K562 (cell line): ENCODE results near the gene EIF3M. TPM values are rescaled to one million over a fixed set of nuclear protein-coding genes. Genes with fewer than 3 reads are reported as not detected.
A peak's percentile ranks its signal among the peaks of the same experiment; 100 is the strongest.

Source experiments
- ARID3B ChIP-seq: fragments of 250-450 bp; sonication (Bioruptor Pico); IDR thresholded peaks from 2 replicates; pipeline ENCODE4 v1.4.0; 2020; ENCODE audit warnings: borderline replicate concordance
- CBX2 ChIP-seq: fragments of 200-600 bp; sonication (generic); IDR thresholded peaks from one replicate; pipeline ENCODE4 v1.6.1; 2012; ENCODE audit warnings: mild to moderate bottlenecking, low read length, inconsistent platforms; ENCODE audit not compliant: insufficient read depth, poor library complexity, severe bottlenecking
- CREM ChIP-seq: IDR thresholded peaks from 2 replicates; pipeline ENCODE4 v1.6.1; 2014; ENCODE audit warnings: antibody characterized with exemption, low read depth
- FOXA1 ChIP-seq: fragments of 450-650 bp; IDR thresholded peaks from 2 replicates; pipeline ENCODE4 v1.6.1; 2016; ENCODE audit warnings: mild to moderate bottlenecking, borderline replicate concordance
- GTF3C2 ChIP-seq: IDR thresholded peaks from 3 replicates; pipeline ENCODE4 v1.6.1; 2011; ENCODE audit warnings: borderline replicate concordance, mild to moderate bottlenecking, moderate library complexity; ENCODE audit not compliant: insufficient read length; ENCODE audit errors: extremely low read depth
- IRF2 ChIP-seq: sonication (generic); formaldehyde crosslinking; IDR thresholded peaks from 2 replicates; pipeline ENCODE4 v1.8.1; 2022; ENCODE audit warnings: mild to moderate bottlenecking, missing genetic modification reagents
- PCBP1 ChIP-seq: fragments of 200-400 bp; formaldehyde crosslinking; IDR thresholded peaks from 2 replicates; pipeline ENCODE4 v1.6.1; 2018; ENCODE audit warnings: mild to moderate bottlenecking, low read depth, low read length; ENCODE audit not compliant: poor library complexity, severe bottlenecking
- POLR3A ChIP-seq: IDR thresholded peaks from 2 replicates; pipeline ENCODE4 v1.6.1; 2011; ENCODE audit warnings: borderline replicate concordance, mild to moderate bottlenecking, moderate library complexity; ENCODE audit not compliant: insufficient read length, insufficient read depth; ENCODE audit errors: extremely low read depth
- RBM15 ChIP-seq: fragments of 200-400 bp; formaldehyde crosslinking; IDR thresholded peaks from 2 replicates; pipeline ENCODE4 v1.6.1; 2018; ENCODE audit warnings: mild to moderate bottlenecking, low read length, moderate library complexity; ENCODE audit not compliant: insufficient read depth
- SMAD3 ChIP-seq: fragments of 450-650 bp; formaldehyde crosslinking; conservative IDR thresholded peaks from 2 replicates; pipeline ENCODE4 v1.4.0; 2020; ENCODE audit warnings: mild to moderate bottlenecking
- TCF3 ChIP-seq: sonication (generic); formaldehyde crosslinking; IDR thresholded peaks from 2 replicates; pipeline ENCODE4 v1.4.0; 2020; ENCODE audit warnings: mild to moderate bottlenecking, missing genetic modification reagents
- THRAP3 ChIP-seq: fragments of 450-650 bp; IDR thresholded peaks from 2 replicates; pipeline ENCODE4 v1.6.1; 2016; ENCODE audit warnings: mild to moderate bottlenecking, inconsistent platforms, borderline replicate concordance
- ZNF121 ChIP-seq: sonication (generic); formaldehyde crosslinking; conservative IDR thresholded peaks from 2 replicates; pipeline ENCODE4 v1.8.0; 2022; ENCODE audit warnings: missing genetic modification reagents
- ZNF134 ChIP-seq: fragments of 250-450 bp; sonication (Bioruptor Pico); conservative IDR thresholded peaks from 2 replicates; pipeline ENCODE4 v1.4.0; 2020
- ZNF41 ChIP-seq: fragments of 250-450 bp; sonication (Bioruptor Pico); conservative IDR thresholded peaks from 2 replicates; pipeline ENCODE4 v1.4.0; 2020; ENCODE audit warnings: mild to moderate bottlenecking
- ZNF586 ChIP-seq: fragments of 450-650 bp; formaldehyde crosslinking; conservative IDR thresholded peaks from 2 replicates; pipeline ENCODE4 v1.4.0; 2020; ENCODE audit warnings: mild to moderate bottlenecking, moderate library complexity
- ZNF592 ChIP-seq: fragments of 450-650 bp; IDR thresholded peaks from 2 replicates; pipeline ENCODE4 v1.6.1; 2017; ENCODE audit warnings: antibody characterized with exemption, mild to moderate bottlenecking
- polyA plus RNA-seq, 8 experiments: library from polyadenylated mRNA; depleted of rRNA in 4 of 8; stranded (reverse) in 5 of 8; unstranded in 3 of 8; fragments of >200 nt; fragmentation: Nextera tagmentation in 2 of 8; fragmentation: Illumina TruSeq in 1 of 8; extraction: Ambion mirVana in 2 of 8; extraction: Trizol in 1 of 8; gene quantifications; 2 replicates each; pipeline versions ENCODE4 v1.2.1 to v1.2.3, GENCODE V29; 2011 to 2014; ENCODE audit warnings: inconsistent platforms in 1 of 8, missing spikeins in 1 of 8
- total RNA-seq, 7 experiments: library from RNA; depleted of rRNA in 6 of 7; stranded (reverse); fragments of >200 nt in 6 of 7; fragmentation: Illumina TruSeq in 2 of 7; extraction: Trizol in 2 of 7; gene quantifications; 2 replicates each; pipeline versions ENCODE4 v1.2.1 to v1.2.3, GENCODE V29; 2011 to 2021; ENCODE audit warnings: low replicate concordance in 1 of 7

EIF3M gene
- total and polyA plus RNA-seq, 9 of the 15 experiments (the other 6 are each of a cell fraction or from before 2014, with no cell fraction given), result 602 to 2,015 (median 1,058) TPM

GRCh38 chr11:32583459-32584271 lies at the start of gene EIF3M (continued):
- TF ChIP-seq ZNF41 (CRISPR knock-in tag) (no peak), CBX2 (no peak), THRAP3 (no peak), RBM15 (no peak), FOXA1 (no peak), ZNF134 (CRISPR knock-in tag) (no peak), GTF3C2 (no peak), SMAD3 (CRISPR knock-in tag) (0 out of 2 replicates have a peak, but pooled peaks have one; percentile 32), ZNF121 (CRISPR knock-in tag) (no peak), CREM (peak; percentile 91), IRF2 (CRISPR knock-in tag) (no peak), TCF3 (CRISPR knock-in tag) (no peak; the same call in 1 of the 2 replicates), ZNF592 (peak; percentile 31; the same call in 1 of the 2 replicates), PCBP1 (peak; percentile 57), POLR3A (no peak), ZNF586 (CRISPR knock-in tag) (no peak), ARID3B (CRISPR knock-in tag) (no peak)
